HepG2 (cell line): ENCODE results near the gene SPTBN2. TPM values are rescaled to one million over a fixed set of nuclear protein-coding genes. Genes with fewer than 3 reads are reported as not detected.

Experiments
- ATAC-seq: fragments of 200-7000 bp; cut with Tn5 transposase; 3 replicates; pipeline ENCODE4 v1.9.1; 2020; ENCODE audit warnings: mild to moderate bottlenecking, moderate library complexity
- BruUV-seq: library from RNA; stranded (reverse); fragments of 400-500 nt; replicated peaks from 2 replicates; lab custom pipeline; 2021; lab: Mats Ljungman, UMichigan
- CTCF ChIA-PET: fragments of 300-600 bp; formaldehyde crosslinking; extraction: SDS; loops from one replicate; lab custom pipeline; 2021; ENCODE audit warnings: low total read pairs, inconsistent platforms, low intra/inter-chr PET ratio; lab: Yijun Ruan, JAX
- POLR2A ChIA-PET: fragments of 350-600 bp; sonication (Branson Sonifier 250); formaldehyde crosslinking; loops from one replicate; lab custom pipeline; 2020; ENCODE audit warnings: antibody characterized with exemption, inconsistent platforms; lab: Yijun Ruan, JAX
- DNase-seq: peaks from one replicate; pipeline ENCODE4 v3.0.0-alpha.2; 2015; ENCODE audit warnings: low spot score
- FAIRE-seq: peaks from 3 replicates; lab custom pipeline; 2011; peaks lifted over from hg19 to GRCh38; lab: Jason Lieb, UNC
- H2AFZ ChIP-seq: one replicate; pipeline ENCODE4 v1.6.1; 2011; ENCODE audit warnings: low read length, inconsistent platforms
- H3K27ac ChIP-seq: fragments of 300-600 bp; 3 replicates; pipeline ENCODE4 v1.8.0; 2011; ENCODE audit warnings: mixed run types, mild to moderate bottlenecking, mixed read lengths, low read length, inconsistent platforms; ENCODE audit not compliant: insufficient read depth; ENCODE audit errors: extremely low read length
- H3K27me3 ChIP-seq, 2 experiments: fragments of 200-600 bp in 1 of 2; 2 replicates in 1 of 2; 3 replicates in 1 of 2; pipeline versions ENCODE4 v1.6.0 to v1.8.0; 2011; ENCODE audit warnings: low read length in 2 of 2, mild to moderate bottlenecking in 2 of 2, moderate library complexity in 2 of 2, inconsistent platforms in 1 of 2; ENCODE audit not compliant: insufficient read depth in 2 of 2, control insufficient read depth in 1 of 2
- H3K36me3 ChIP-seq, 2 experiments: fragments of 200-600 bp in 1 of 2; replicated peaks in 1 of 2; 2 replicates in 1 of 2; 3 replicates in 1 of 2; pipeline versions ENCODE4 v1.5.1 to v1.8.0; 2011; ENCODE audit warnings: low read length in 2 of 2, inconsistent platforms in 1 of 2; ENCODE audit not compliant: insufficient read depth in 2 of 2, control insufficient read depth in 1 of 2
- H3K4me1 ChIP-seq: 2 replicates; pipeline ENCODE4 v1.5.1; 2012; ENCODE audit warnings: low read length, inconsistent platforms; ENCODE audit not compliant: insufficient read depth
- H3K4me2 ChIP-seq: 2 replicates; pipeline ENCODE4 v1.6.0; 2011; ENCODE audit warnings: low read depth, low read length, inconsistent platforms
- H3K4me3 ChIP-seq, 3 experiments: fragments of 200-600 bp in 1 of 3; sonication (generic), shearing (Covaris generic) in 1 of 3; replicated peaks in 1 of 3; 2 replicates each; pipeline ENCODE4 v1.5.1; 2011 to 2016; ENCODE audit warnings: low read length in 3 of 3, inconsistent platforms in 2 of 3, low read depth in 2 of 3, mild to moderate bottlenecking in 2 of 3, control low read depth in 1 of 3, mixed read lengths in 1 of 3; ENCODE audit not compliant: insufficient read depth in 1 of 3
- H3K79me2 ChIP-seq: one replicate; pipeline ENCODE4 v1.6.1; 2011; ENCODE audit warnings: low read length, inconsistent platforms; ENCODE audit not compliant: insufficient read depth
- H3K9ac ChIP-seq: 2 replicates; pipeline ENCODE4 v1.6.0; 2011; ENCODE audit warnings: mild to moderate bottlenecking, low read depth, low read length, inconsistent platforms; ENCODE audit not compliant: insufficient read depth
- H3K9me3 ChIP-seq: 2 replicates; pipeline ENCODE4 v1.5.1; 2012; ENCODE audit warnings: mild to moderate bottlenecking, low read length
- H4K20me1 ChIP-seq: 2 replicates; pipeline ENCODE4 v1.6.0; 2011; ENCODE audit warnings: inconsistent platforms, mild to moderate bottlenecking, low read length, moderate library complexity; ENCODE audit not compliant: insufficient read depth
- DMAP1 ChIP-seq: IDR thresholded peaks from 2 replicates; pipeline ENCODE4 v1.6.1; 2016
- KLF15 ChIP-seq: sonication (generic); formaldehyde crosslinking; IDR thresholded peaks from 2 replicates; pipeline ENCODE4 v1.8.1; 2023; ENCODE audit warnings: borderline replicate concordance, mild to moderate bottlenecking, inconsistent platforms, missing genetic modification reagents, mixed read lengths
- XRCC5 ChIP-seq: fragments of 200-400 bp; formaldehyde crosslinking; optimal IDR thresholded peaks from 2 replicates; pipeline ENCODE3; 2017; ENCODE audit warnings: mild to moderate bottlenecking, low read length
- ZNF225 ChIP-seq: sonication (generic); formaldehyde crosslinking; IDR thresholded peaks from 2 replicates; pipeline ENCODE4 v1.4.0; 2020; ENCODE audit warnings: mild to moderate bottlenecking, missing genetic modification reagents
- ZNF292 ChIP-seq: sonication (generic); formaldehyde crosslinking; IDR thresholded peaks from 2 replicates; pipeline ENCODE4 v1.8.1; 2022; ENCODE audit warnings: mild to moderate bottlenecking, low read depth, missing genetic modification reagents, borderline replicate concordance
- WGBS: methylation state at CpG from one replicate; pipeline ENCODE4 v1.1.6; 2017; ENCODE audit warnings: low lambda C conversion rate; 5-methylcytosine and 5-hydroxymethylcytosine counted together
- in situ Hi-C: cut with HindIII; loops from 2 replicates; pipeline ENCODE4 v1.10.0; 2017; ENCODE audit warnings: low pct_unique_long_range_greater_than_20kb; ENCODE audit not compliant: extremely low pct_ligation_motif_present
- intact Hi-C: fragments of 100-400 bp; cut with micrococcal nuclease; formaldehyde crosslinking; loops from one replicate; pipeline ENCODE4 v1.10.0; 2022; ENCODE audit not compliant: unreplicated experiment
- polyA plus RNA-seq, 8 experiments: library from polyadenylated mRNA; depleted of rRNA in 3 of 8; stranded (reverse) in 7 of 8; unstranded in 1 of 8; fragments of >200 nt; fragmentation: Illumina TruSeq in 4 of 8; extraction: Trizol in 4 of 8; gene quantifications; 2 replicates each; pipeline versions ENCODE4 v1.2.1 to v1.2.3, GENCODE V29; 2011 to 2016; ENCODE audit warnings: low read depth in 4 of 8, missing spikeins in 1 of 8, mixed read lengths in 1 of 8; ENCODE audit not compliant: insufficient read depth in 1 of 8
- total RNA-seq, 5 experiments: library from RNA; depleted of rRNA; stranded (reverse); fragments of >200 nt; fragmentation: Illumina TruSeq; extraction: Trizol; gene quantifications; 2 replicates each; pipeline ENCODE4 v1.2.3, GENCODE V29; 2016; ENCODE audit warnings: low read depth in 1 of 5
- TF ChIP-seq, protein P1 (sequence below): IDR thresholded peaks from 2 replicates; pipeline ENCODE4 v1.4.0; 2020; ENCODE audit warnings: mild to moderate bottlenecking, missing genetic modification reagents
- TF ChIP-seq, protein P2 (sequence below): sonication (generic); formaldehyde crosslinking; IDR thresholded peaks from 2 replicates; pipeline ENCODE4 v1.4.0; 2020; ENCODE audit warnings: missing genetic modification reagents, borderline replicate concordance
- TF ChIP-seq, protein P3 (sequence below): sonication (generic); formaldehyde crosslinking; IDR thresholded peaks from 2 replicates; pipeline ENCODE4 v1.4.0; 2020; ENCODE audit warnings: mild to moderate bottlenecking, missing genetic modification reagents, borderline replicate concordance
- TF ChIP-seq, protein P4 (sequence below): sonication (generic); formaldehyde crosslinking; IDR thresholded peaks from 2 replicates; pipeline ENCODE4 v1.8.0; 2023; ENCODE audit warnings: mild to moderate bottlenecking, missing genetic modification reagents

The SPTBN2 gene
- total and polyA plus RNA-seq, 2 of the 13 experiments (the other 11 are each of a cell fraction or from before 2014, with no cell fraction given), result 0.65 to 4.0 TPM

DNA sequence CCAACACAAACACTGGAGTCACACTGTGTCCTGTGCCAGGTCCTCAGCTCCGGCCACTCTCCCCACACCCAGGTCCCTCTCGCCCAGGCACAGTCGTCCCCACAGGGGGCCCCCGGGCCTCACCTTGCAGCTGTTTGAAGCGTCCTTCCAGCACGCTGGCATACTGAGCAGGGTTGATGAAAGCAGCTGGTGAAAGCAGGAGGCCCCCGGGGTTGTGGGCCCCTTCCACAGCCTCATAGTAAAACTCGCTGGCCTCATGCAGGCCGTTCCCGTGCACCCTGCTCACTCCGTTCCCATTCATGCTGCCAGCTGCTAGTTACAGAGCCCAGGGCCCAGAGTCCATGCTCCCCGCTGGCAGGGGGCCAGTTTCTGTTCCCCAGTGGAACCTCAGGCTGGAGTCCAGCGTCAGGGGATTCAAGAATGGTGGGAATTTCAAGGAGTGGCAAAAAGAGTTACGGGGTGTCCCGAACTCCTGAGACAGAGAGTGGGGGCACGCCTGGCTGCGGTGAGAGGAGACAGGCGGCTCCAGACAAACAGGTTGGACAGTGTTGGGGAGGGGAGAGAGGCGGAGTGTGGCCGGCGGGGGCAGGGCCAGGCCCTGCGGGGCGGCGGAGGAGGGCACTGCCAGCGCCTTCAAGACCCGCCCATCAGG, 10.6 kb downstream of the SPTBN2 start:
- CTCF ChIA-PET, result interaction anchor here (0.8 kb wide), 1 partner anchor 116 kb away, joined by 5 read pairs; no protein-coding TSS in a partner anchor
- FAIRE-seq, result peak; percentile 62
- WGBS, result under 1% methylated on average over 18 of the region's 26 CpGs
- peak; percentile 39 for DNase-seq
- no TSS peak for BruUV-seq
- H3K4me3 ChIP-seq, result peak overlapping the region; percentile 57 to 77 (median 65)
- no peaks in the 10 kb centered on the region for H3K27me3 ChIP-seq
- H2AFZ ChIP-seq, result peak overlapping the region; percentile 56
- POLR2A ChIA-PET, result interaction anchor here (0.6 to 1.4 kb wide), 5 partner anchors 25 to 125 kb away, joined by 3 to 4 read pairs (median 3); partner anchors contain the start of genes RBM4, RBM4B and RCE1
- H3K27ac ChIP-seq, result no peak overlapping the region
- ATAC-seq, result peak; percentile 87
- intact Hi-C loops (loop anchor here (1.0 kb wide), 1 partner anchor 116 kb away; no protein-coding TSS in a partner anchor), in situ Hi-C loops (no loop called here)
- H3K4me1 ChIP-seq, result peaks cover 55% of the 10 kb centered on the region
- H4K20me1 ChIP-seq, result no peaks in the 10 kb centered on the region
- peak overlapping the region; percentile 92 for H3K4me2 ChIP-seq
- no peaks in the 10 kb centered on the region for H3K36me3 ChIP-seq
- H3K9me3 ChIP-seq, result no peaks in the 10 kb centered on the region
- H3K79me2 ChIP-seq, result no peaks in the 10 kb centered on the region
- H3K9ac ChIP-seq, result peak overlapping the region; percentile 63
- TF ChIP-seq, protein P1, sequence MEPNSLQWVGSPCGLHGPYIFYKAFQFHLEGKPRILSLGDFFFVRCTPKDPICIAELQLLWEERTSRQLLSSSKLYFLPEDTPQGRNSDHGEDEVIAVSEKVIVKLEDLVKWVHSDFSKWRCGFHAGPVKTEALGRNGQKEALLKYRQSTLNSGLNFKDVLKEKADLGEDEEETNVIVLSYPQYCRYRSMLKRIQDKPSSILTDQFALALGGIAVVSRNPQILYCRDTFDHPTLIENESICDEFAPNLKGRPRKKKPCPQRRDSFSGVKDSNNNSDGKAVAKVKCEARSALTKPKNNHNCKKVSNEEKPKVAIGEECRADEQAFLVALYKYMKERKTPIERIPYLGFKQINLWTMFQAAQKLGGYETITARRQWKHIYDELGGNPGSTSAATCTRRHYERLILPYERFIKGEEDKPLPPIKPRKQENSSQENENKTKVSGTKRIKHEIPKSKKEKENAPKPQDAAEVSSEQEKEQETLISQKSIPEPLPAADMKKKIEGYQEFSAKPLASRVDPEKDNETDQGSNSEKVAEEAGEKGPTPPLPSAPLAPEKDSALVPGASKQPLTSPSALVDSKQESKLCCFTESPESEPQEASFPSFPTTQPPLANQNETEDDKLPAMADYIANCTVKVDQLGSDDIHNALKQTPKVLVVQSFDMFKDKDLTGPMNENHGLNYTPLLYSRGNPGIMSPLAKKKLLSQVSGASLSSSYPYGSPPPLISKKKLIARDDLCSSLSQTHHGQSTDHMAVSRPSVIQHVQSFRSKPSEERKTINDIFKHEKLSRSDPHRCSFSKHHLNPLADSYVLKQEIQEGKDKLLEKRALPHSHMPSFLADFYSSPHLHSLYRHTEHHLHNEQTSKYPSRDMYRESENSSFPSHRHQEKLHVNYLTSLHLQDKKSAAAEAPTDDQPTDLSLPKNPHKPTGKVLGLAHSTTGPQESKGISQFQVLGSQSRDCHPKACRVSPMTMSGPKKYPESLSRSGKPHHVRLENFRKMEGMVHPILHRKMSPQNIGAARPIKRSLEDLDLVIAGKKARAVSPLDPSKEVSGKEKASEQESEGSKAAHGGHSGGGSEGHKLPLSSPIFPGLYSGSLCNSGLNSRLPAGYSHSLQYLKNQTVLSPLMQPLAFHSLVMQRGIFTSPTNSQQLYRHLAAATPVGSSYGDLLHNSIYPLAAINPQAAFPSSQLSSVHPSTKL (CRISPR knock-in tag), result peak; percentile 16; the same call in 1 of the 2 replicates
- TF ChIP-seq, protein P2, sequence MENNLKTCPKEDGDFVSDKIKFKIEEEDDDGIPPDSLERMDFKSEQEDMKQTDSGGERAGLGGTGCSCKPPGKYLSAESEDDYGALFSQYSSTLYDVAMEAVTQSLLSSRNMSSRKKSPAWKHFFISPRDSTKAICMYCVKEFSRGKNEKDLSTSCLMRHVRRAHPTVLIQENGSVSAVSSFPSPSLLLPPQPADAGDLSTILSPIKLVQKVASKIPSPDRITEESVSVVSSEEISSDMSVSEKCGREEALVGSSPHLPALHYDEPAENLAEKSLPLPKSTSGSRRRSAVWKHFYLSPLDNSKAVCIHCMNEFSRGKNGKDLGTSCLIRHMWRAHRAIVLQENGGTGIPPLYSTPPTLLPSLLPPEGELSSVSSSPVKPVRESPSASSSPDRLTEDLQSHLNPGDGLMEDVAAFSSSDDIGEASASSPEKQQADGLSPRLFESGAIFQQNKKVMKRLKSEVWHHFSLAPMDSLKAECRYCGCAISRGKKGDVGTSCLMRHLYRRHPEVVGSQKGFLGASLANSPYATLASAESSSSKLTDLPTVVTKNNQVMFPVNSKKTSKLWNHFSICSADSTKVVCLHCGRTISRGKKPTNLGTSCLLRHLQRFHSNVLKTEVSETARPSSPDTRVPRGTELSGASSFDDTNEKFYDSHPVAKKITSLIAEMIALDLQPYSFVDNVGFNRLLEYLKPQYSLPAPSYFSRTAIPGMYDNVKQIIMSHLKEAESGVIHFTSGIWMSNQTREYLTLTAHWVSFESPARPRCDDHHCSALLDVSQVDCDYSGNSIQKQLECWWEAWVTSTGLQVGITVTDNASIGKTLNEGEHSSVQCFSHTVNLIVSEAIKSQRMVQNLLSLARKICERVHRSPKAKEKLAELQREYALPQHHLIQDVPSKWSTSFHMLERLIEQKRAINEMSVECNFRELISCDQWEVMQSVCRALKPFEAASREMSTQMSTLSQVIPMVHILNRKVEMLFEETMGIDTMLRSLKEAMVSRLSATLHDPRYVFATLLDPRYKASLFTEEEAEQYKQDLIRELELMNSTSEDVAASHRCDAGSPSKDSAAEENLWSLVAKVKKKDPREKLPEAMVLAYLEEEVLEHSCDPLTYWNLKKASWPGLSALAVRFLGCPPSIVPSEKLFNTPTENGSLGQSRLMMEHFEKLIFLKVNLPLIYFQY (CRISPR knock-in tag), result no peak
- TF ChIP-seq KLF15 (CRISPR knock-in tag) (no peak), DMAP1 (CRISPR knock-in tag) (peak; percentile 27; the same call in 1 of the 2 replicates), ZNF292 (CRISPR knock-in tag) (peak; percentile 86; the same call in 1 of the 2 replicates), XRCC5 (peak; percentile 81), ZNF225 (CRISPR knock-in tag) (no peak)
- TF ChIP-seq, protein P3, sequence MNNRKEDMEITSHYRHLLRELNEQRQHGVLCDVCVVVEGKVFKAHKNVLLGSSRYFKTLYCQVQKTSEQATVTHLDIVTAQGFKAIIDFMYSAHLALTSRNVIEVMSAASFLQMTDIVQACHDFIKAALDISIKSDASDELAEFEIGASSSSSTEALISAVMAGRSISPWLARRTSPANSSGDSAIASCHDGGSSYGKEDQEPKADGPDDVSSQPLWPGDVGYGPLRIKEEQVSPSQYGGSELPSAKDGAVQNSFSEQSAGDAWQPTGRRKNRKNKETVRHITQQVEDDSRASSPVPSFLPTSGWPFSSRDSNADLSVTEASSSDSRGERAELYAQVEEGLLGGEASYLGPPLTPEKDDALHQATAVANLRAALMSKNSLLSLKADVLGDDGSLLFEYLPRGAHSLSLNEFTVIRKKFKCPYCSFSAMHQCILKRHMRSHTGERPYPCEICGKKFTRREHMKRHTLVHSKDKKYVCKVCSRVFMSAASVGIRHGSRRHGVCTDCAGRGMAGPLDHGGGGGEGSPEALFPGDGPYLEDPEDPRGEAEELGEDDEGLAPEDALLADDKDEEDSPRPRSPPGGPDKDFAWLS (CRISPR knock-in tag), result peak; percentile 31; the same call in 1 of the 2 replicates
- TF ChIP-seq, protein P4, sequence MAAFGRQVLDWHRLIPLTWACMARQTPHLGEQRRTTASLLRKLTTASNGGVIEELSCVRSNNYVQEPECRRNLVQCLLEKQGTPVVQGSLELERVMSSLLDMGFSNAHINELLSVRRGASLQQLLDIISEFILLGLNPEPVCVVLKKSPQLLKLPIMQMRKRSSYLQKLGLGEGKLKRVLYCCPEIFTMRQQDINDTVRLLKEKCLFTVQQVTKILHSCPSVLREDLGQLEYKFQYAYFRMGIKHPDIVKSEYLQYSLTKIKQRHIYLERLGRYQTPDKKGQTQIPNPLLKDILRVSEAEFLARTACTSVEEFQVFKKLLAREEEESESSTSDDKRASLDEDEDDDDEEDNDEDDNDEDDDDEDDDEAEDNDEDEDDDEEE (CRISPR knock-in tag), result peak; percentile 48; the same call in 1 of the 2 replicates
